Hepatocyte (in vitro differentiated cells): ENCODE results near the gene RTTN. TPM values are rescaled to one million over a fixed set of nuclear protein-coding genes. Genes with fewer than 3 reads are reported as not detected.

Experiments used
- DNase-seq: peaks from one replicate; pipeline ENCODE4 v3.0.0-alpha.2; 2016; ENCODE audit warnings: low spot score
- H2AFZ ChIP-seq: fragments of 200-600 bp; sonication (generic); 2 replicates; pipeline ENCODE4 v1.6.0; 2016; ENCODE audit warnings: antibody characterized with exemption, mild to moderate bottlenecking
- H3K27ac ChIP-seq: fragments of 200-600 bp; sonication (generic); 2 replicates; pipeline ENCODE4 v1.5.1; 2016; ENCODE audit warnings: mild to moderate bottlenecking
- H3K27me3 ChIP-seq: fragments of 200-600 bp; sonication (generic); 2 replicates; pipeline ENCODE4 v1.6.1; 2016
- H3K36me3 ChIP-seq: fragments of 200-600 bp; sonication (generic); replicated peaks from 2 replicates; pipeline ENCODE4 v1.5.1; 2016; ENCODE audit warnings: low read depth; ENCODE audit not compliant: insufficient read depth
- H3K4me1 ChIP-seq: fragments of 200-600 bp; sonication (generic); 2 replicates; pipeline ENCODE4 v1.5.1; 2016; ENCODE audit warnings: mild to moderate bottlenecking, moderate library complexity; ENCODE audit not compliant: insufficient read depth
- H3K4me2 ChIP-seq: fragments of 200-600 bp; sonication (generic); 2 replicates; pipeline ENCODE4 v1.6.0; 2016
- H3K4me3 ChIP-seq: fragments of 200-600 bp; sonication (generic); 2 replicates; pipeline ENCODE4 v1.5.1; 2016; ENCODE audit warnings: mild to moderate bottlenecking
- H3K79me2 ChIP-seq: fragments of 200-600 bp; sonication (generic); 2 replicates; pipeline ENCODE4 v1.6.0; 2017; ENCODE audit warnings: mild to moderate bottlenecking
- H3K9me2 ChIP-seq: fragments of 200-600 bp; sonication (generic); replicated peaks from 2 replicates; pipeline ENCODE4 v1.6.0; 2017; ENCODE audit warnings: mild to moderate bottlenecking; ENCODE audit not compliant: insufficient read depth
- H3K9me3 ChIP-seq: fragments of 200-600 bp; sonication (generic); 2 replicates; pipeline ENCODE4 v1.5.1; 2016; ENCODE audit warnings: low read depth, mild to moderate bottlenecking
- H4K20me1 ChIP-seq: fragments of 200-600 bp; sonication (generic); 2 replicates; pipeline ENCODE4 v1.6.0; 2016; ENCODE audit warnings: mild to moderate bottlenecking; ENCODE audit not compliant: insufficient read depth, poor library complexity, severe bottlenecking
- CTCF ChIP-seq: fragments of 200-600 bp; sonication (generic); IDR thresholded peaks from 2 replicates; pipeline ENCODE4 v1.5.1; 2016; ENCODE audit warnings: antibody characterized with exemption, mild to moderate bottlenecking; ENCODE audit not compliant: poor library complexity
- EZH2 ChIP-seq: fragments of 200-600 bp; sonication (generic); IDR thresholded peaks from 2 replicates; pipeline ENCODE4 v1.6.1; 2016; ENCODE audit warnings: antibody characterized with exemption, mild to moderate bottlenecking, borderline replicate concordance
- EZH2phosphoT487 ChIP-seq: fragments of 200-600 bp; sonication (generic); IDR thresholded peaks from one replicate; pipeline ENCODE4 v1.6.1; 2018; ENCODE audit warnings: antibody characterized with exemption, mild to moderate bottlenecking, low read depth, moderate library complexity; ENCODE audit not compliant: unreplicated experiment, severe bottlenecking
- WGBS: methylation state at CpG from one replicate; pipeline ENCODE4 v1.1.6; 2016; ENCODE audit warnings: low lambda C conversion rate; ENCODE audit errors: missing lambda C conversion rate; 5-methylcytosine and 5-hydroxymethylcytosine counted together
- polyA plus RNA-seq: library from polyadenylated mRNA; unstranded; fragments of >200 nt; fragmentation: Nextera tagmentation; extraction: Ambion mirVana; gene quantifications from 2 replicates; pipeline ENCODE4 v1.2.1, GENCODE V29; 2016
- total RNA-seq: library from RNA; depleted of rRNA; stranded (reverse); fragments of >200 nt; gene quantifications from 2 replicates; pipeline ENCODE4 v1.2.3, GENCODE V29; 2014

RTTN gene
- total and polyA plus RNA-seq, 2 experiments from 2014 or later = 2.5 to 14.0 TPM

- Histone ChIP-seq H3K79me2 (no peaks in the 10 kb centered on the region), H3K27ac (no peak overlapping the region), H3K4me1 (no peaks in the 10 kb centered on the region), H3K4me3 (no peak overlapping the region), H3K27me3 (no peaks in the 10 kb centered on the region), H3K36me3 (no peaks in the 10 kb centered on the region), H3K4me2 (no peak overlapping the region), H2AFZ (no peak overlapping the region), H4K20me1 (no peaks in the 10 kb centered on the region), H3K9me2 (no peaks in the 10 kb centered on the region), H3K9me3 (peaks cover 8% of the 10 kb centered on the region)
- 94% methylated on average over 4 of the region's 4 CpGs for WGBS
- TF ChIP-seq EZH2 (no peak), CTCF (no peak), EZH2phosphoT487 (no peak)
- DNase-seq = no peak
These were observed 220.2 kb downstream of the RTTN start for GRCh38 chr18:69985239-69985638.

GRCh38 chr18:69982417-69982816 lies 223.1 kb downstream of the RTTN start:
- no peak overlapping the region for H3K4me2 ChIP-seq
- TF ChIP-seq EZH2phosphoT487 (no peak), EZH2 (no peak), CTCF (no peak)

GRCh38 chr18:69981948-69982347 lies 223.5 kb downstream of the RTTN start:
- Histone ChIP-seq H3K27ac (no peak overlapping the region), H3K4me2 (no peak overlapping the region), H3K27me3 (no peaks in the 10 kb centered on the region), H3K36me3 (no peaks in the 10 kb centered on the region), H4K20me1 (no peaks in the 10 kb centered on the region), H3K4me1 (no peaks in the 10 kb centered on the region), H3K79me2 (no peaks in the 10 kb centered on the region), H3K9me3 (no peaks in the 10 kb centered on the region), H3K4me3 (no peak overlapping the region), H2AFZ (no peak overlapping the region), H3K9me2 (no peaks in the 10 kb centered on the region)
- TF ChIP-seq EZH2 (no peak), CTCF (no peak), EZH2phosphoT487 (no peak)
- no peak for DNase-seq
- 97% methylated on average over 2 of the region's 2 CpGs for WGBS

More at GRCh38 chr18:69982417-69982816, 223.1 kb downstream of the RTTN start:
- H3K9me2 ChIP-seq = no peaks in the 10 kb centered on the region
- H3K9me3 ChIP-seq = no peaks in the 10 kb centered on the region
- 81% methylated on average over 4 of the region's 4 CpGs for WGBS
- H4K20me1 ChIP-seq = no peaks in the 10 kb centered on the region
- H3K27ac ChIP-seq = no peak overlapping the region
- no peaks in the 10 kb centered on the region for H3K4me1 ChIP-seq
- H3K36me3 ChIP-seq = no peaks in the 10 kb centered on the region
- no peaks in the 10 kb centered on the region for H3K27me3 ChIP-seq
- H2AFZ ChIP-seq = no peak overlapping the region
- H3K4me3 ChIP-seq = no peak overlapping the region
- no peaks in the 10 kb centered on the region for H3K79me2 ChIP-seq
- DNase-seq = no peak
